Measurements from ENCODE around the gene RYK.

Gene RYK

GRCh38 chr3:134145183-134145582 lies 105.5 kb downstream of the RYK start:
- DNase-seq: no peak

- DNase-seq: peak in 1 of 2 experiments; percentile 38
Measured at GRCh38 chr3:134144694-134145093, 106.0 kb downstream of the RYK start.

GRCh38 chr3:134143828-134144401 lies 106.7 kb downstream of the RYK start:
- DNase-seq: peak in 1 of 2 experiments; percentile 12

GRCh38 chr3:134136604-134137003 lies 114.1 kb downstream of the RYK start:
- no peak for DNase-seq

GRCh38 chr3:134134698-134135415 lies 115.8 kb downstream of the RYK start:
- no peak for DNase-seq

- DNase-seq: no peak
Measured at GRCh38 chr3:134134240-134134639, 116.4 kb downstream of the RYK start.

GRCh38 chr3:134132961-134133360 lies 117.7 kb downstream of the RYK start:
- no peak for DNase-seq

- DNase-seq: no peak
Measured at GRCh38 chr3:134126153-134126552, 124.5 kb downstream of the RYK start.

- no peak for DNase-seq
Measured at GRCh38 chr3:134114726-134115125, 135.9 kb downstream of the RYK start.

- DNase-seq: no peak
Measured at GRCh38 chr3:134111616-134112015, 139.0 kb downstream of the RYK start.

GRCh38 chr3:134110963-134111362 lies 139.7 kb downstream of the RYK start:
- no peak for DNase-seq

Measured in NCI-H526 (cell line).